NCI-H2227 (cell line): ENCODE measurements around the gene GSTM3.
A peak's percentile ranks its signal among the peaks of the same experiment; 100 is the strongest.
"Not testable (repeated sequence)": the region's sequence is repeated elsewhere in the genome, so short reads cannot be mapped to it uniquely, and the experiment has no call there.

ENCODE experiments used
- DNase-seq: peaks from one replicate; lab custom pipeline; 2025; ENCODE audit not compliant: unreplicated experiment; lab: John Stamatoyannopoulos, UW

The GSTM3 gene

DNA sequence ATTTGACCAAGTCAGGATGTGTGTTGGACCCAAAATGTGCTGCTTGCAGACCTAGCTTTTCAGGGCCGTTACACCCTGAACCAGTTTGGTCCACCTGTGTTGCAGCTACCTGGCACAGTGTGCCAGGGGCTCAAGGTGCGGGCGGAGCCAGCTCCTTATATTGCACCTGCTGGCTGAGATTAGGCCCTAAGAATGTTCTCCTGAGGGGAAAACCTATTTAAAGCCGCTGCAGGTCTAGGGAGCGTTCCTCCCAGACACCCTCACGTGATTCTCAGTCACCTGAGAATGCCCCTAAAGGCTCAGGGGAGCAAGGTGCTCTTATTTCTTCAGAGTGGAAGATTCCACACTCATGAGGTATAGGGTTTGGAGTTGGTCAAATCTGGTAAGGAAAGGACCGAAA lies 12.0 kb downstream of the GSTM3 start:
- DNase-seq: no peak

DNA sequence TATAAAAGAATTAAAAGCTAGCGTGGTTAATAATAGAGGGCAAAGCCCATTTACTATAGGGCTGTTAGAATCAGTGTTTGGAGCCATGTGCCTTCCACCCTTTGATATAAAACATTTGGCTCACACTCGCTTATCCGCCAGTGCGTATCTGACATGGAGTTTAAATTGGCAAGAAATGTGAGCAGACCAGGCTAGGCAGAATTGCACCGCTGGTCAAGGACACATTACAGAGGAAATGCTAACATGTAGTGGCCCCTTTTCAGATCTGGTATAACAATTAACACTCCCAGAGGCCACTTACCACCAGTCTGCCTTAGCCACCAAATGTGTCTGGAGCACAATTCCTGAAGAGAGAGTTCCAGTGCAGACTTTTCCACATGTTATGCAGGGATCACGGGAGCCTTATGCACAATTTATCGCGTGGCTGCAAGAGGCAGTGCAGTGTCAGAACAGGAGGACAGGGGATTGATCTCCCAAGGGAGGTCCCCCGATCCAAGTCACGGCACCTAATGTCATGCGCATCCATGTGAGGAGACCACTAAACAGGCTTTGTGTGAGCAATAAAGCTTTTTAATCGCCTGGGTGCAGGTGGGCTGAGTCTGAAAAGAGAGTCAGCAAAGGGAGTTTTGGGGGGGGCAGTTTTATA lies 14.0 kb downstream of the GSTM3 start:
- no peak for DNase-seq

GRCh38 chr1:109726007-109726406 lies 14.8 kb downstream of the GSTM3 start:
- no peak for DNase-seq

GRCh38 chr1:109725510-109725909 lies 15.3 kb downstream of the GSTM3 start:
- DNase-seq: no peak

DNA sequence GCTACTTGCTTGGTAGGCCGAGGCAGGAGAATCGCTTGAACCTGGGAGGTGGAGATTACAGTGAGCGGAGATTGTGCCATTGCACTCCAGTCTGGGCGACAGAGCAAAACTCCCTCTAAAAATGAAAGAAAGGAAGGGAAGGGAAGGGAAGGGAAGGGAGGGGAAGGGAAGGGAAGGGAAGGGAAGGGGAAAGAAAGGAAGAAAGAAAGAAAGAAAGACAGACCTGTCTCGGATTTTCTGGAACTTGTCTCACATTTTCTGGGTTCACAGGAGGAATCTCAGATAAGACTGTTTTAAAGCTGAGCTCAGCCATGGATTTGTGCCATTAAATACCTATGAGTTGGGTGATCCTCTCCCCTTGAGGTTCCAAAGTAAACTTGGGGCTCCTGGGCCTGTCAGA lies 15.9 kb downstream of the GSTM3 start:
- no peak for DNase-seq

GRCh38 chr1:109722908-109723691 lies 17.7 kb downstream of the GSTM3 start:
- no peak for DNase-seq

DNA sequence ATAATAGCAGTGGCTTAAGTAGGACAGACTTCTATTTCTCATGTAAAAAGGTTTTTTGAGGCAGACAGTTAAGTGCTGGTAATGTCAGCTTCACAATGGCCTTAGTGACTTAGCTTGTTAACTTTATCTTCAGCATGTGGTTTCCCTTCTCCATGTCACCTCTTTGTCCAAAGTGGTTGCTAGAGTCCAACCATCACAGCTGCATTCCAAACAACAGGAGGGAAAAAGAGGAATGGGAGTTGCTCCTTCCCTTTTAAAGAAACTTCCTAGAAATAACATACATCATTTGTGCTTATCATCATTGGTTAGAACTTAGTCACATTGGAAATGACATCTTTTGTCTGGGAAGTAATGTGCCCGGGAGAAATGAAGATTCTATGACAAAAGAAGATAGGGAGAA lies 18.9 kb downstream of the GSTM3 start:
- no peak for DNase-seq

DNA sequence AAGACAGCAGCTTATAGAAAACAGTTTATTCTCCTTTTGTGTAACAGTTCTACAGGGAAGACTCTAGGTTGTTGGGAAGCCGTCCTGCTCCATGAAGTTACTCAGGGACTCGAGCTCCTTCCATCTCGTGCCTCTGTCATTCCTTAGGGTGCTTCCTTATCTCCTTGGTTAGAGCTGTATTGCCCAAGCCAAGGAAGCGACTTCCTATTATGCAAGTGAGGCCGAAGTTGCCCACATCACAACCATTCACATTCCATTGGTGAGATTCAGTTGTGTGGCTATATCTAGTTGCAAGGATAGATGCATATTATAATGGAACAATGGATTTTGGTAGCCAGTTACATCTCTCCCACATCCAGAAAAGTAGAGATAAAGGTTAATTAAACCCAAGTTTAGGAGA lies 19.8 kb downstream of the GSTM3 start:
- no peak for DNase-seq

GRCh38 chr1:109719337-109719837 lies 21.5 kb downstream of the GSTM3 start:
- DNase-seq: no peak

DNA sequence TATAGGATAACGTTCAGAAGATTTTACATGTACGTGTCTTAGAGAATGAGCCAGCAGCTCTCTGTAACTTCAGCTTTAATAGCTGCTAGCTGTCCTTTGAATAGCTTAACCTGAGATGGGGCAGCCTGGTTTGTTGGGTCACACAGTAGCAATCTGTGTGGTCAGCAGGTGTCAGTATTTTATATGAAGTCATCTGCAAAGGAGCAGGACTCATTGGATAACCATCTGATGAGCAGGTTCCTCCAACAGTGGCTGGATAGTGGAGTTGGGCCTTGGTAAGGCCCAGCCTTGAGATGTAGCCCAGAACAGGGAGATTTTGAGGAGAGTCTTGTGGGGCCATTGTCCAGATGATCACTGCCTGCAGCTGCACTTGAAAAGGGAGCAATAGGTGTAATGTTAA lies 22.3 kb downstream of the GSTM3 start:
- no peak for DNase-seq

- DNase-seq: no peak
These were observed 23.1 kb downstream of the GSTM3 start for GRCh38 chr1:109717729-109718128.

GRCh38 chr1:109716570-109717090 lies 24.2 kb downstream of the GSTM3 start:
- DNase-seq: no peak

GRCh38 chr1:109716121-109716520 lies 24.7 kb downstream of the GSTM3 start:
- DNase-seq: no peak

DNA sequence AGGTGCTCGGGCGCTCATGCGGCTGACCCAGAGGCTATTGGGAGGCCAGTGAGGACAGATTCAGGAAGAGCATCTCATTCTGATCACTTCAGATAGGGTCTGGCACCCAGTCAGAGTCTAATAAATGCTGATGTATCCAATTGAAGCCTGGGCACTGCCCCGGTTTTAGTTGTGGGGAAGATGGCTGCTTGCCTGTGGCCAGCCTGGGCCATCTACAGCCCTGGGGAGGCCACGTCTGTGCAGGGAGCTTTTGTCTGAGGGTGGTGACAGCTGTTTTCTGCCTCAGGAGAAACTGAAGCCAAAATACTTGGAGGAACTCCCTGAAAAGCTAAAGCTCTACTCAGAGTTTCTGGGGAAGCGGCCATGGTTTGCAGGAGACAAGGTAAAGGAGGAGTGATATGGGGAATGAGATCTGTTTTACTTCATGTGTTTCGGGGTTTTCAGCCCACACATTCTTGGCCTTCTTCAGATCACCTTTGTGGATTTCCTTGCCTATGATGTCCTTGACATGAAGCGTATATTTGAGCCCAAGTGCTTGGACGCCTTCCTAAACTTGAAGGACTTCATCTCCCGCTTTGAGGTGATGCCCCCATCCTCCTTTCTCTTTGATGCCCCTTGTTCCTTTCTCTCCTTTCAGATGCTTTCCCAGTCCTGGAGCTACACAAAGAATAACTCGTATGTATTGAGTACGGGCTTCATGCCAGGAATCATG lies 26.0 kb downstream of the GSTM3 start:
- no peak for DNase-seq

- DNase-seq: no peak
These were observed 27.2 kb downstream of the GSTM3 start for GRCh38 chr1:109713636-109714035.

DNA sequence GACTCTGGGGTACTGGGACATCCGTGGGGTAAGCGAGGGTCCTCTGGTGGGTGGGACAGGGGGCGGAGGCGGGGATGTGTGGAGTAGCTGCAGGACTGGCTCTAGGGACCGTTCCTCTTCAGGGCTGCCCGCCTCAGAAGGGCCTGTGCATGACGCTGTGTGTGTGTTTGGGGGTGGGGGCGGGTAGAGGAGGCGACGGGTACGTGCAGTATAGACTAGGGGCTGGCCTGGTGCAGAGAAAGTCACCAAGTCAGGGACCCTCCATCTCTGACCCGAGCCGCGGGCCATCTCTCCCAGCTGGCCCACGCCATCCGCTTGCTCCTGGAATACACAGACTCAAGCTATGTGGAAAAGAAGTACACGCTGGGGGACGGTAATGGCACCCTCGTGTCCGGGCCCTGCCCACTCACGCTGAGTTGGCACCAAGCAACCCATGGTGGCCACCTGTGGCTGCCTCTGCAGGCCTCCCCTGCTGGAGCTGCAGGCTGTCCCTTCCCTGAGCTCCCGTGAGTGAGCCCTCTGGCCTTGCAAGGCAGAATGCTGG lies 28.4 kb downstream of the GSTM3 start:
- no peak for DNase-seq

- peak; percentile 15 for DNase-seq
These were observed 29.1 kb downstream of the GSTM3 start, which contains the start of gene GSTM5 for GRCh38 chr1:109711593-109712320. Gene GSTM5 (plus strand): TSS chr1:109712251. CDS start chr1:109712313, 62 bp downstream.

DNA sequence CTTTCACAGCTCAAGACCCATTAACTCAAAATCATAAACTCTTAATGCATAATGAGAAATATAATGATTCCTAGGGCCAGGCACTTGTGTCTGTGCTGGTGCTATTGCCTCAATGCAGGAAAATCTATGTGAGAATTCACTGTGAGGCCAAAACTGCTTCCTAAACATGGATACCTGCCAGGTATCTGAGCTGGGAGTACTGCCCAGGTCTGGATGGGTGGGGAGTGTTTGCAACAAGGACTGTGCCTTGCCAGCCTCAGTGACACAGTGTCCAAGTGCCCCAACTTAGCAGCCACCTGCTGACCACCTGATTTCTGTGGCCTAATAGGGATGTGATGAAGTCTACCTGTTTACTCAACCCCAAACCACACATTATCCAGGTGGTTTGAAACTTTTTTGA lies 31.0 kb downstream of the GSTM3 start:
- DNase-seq: not testable (repeated sequence)

DNA sequence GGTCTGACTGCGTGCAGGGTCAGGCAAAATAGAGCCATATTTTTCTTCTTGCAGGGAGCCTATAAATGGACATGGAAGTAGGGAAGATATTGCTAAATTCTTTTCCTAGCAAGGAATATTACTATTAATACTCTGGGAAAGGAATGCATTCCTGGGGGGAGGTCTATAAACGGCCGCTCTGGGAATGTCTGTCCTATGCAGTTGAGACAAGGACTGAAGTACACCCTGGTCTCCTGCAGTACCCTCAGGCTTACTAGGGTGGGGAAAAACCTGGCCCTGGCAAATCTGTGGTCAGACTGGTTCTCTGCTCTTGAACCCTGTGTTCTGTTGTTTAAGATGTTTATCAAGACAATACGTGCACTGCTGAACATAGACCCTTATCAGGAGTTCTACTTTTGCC lies 31.9 kb downstream of the GSTM3 start:
- DNase-seq: not testable (repeated sequence)

DNA sequence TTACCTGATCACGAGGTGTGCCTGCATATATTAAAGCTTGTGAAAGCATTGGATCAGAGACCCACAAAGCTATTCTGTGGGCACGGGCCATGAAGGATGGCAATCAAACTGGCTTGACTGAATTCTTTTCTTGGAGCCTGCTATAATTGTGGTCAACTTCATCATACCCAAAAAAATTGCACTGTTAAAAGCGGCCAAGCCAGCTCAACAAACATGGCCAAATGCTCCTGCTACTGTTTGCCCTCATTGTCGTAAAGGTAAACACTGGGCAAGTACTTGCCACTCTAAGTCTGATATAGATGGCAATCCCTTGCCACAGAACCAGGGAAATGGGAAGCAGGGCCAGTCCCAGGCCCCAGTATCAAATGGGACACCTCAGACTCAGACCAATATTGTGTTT lies 35.4 kb downstream of the GSTM3 start:
- DNase-seq: no peak

DNA sequence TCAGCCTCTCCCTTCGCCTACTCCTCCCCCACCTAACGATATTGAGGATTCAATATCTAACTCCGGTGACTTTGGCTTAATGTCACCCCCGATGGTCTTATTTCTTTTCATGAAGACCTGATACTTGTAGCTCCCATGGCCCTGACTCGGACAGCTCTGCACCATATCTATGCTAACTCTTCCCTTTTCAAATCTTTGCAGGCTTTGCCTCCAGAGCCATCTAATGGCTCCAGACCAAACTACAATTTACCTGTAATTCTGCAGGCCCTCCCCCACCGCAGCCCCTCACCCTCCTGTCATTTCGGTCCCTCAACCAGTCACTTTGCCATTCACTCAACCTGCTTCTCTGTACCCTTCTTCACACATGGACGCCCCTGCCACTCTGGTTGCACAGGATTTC lies 36.7 kb downstream of the GSTM3 start:
- no peak for DNase-seq
